ENCODE data around the gene BEND6. TPM values are rescaled to one million over a fixed set of nuclear protein-coding genes. Genes with fewer than 3 reads are reported as not detected.

The BEND6 gene
- total RNA-seq, 2 experiments from 2014 or later: not detected

- peaks cover 16% of the 10 kb centered on the region for H3K4me1 Mint-ChIP-seq
- H3K27ac Mint-ChIP-seq: no peak overlapping the region
- H3K9me3 Mint-ChIP-seq (ENCODE audit: low read depth): no peaks in the 10 kb centered on the region
- no peak overlapping the region for H3K4me3 Mint-ChIP-seq
- CTCF ChIA-PET: interaction anchor here (1.3 kb wide), 1 partner anchor 367 kb away, joined by 3 read pairs; the partner anchor contains the start of gene PRIM2
- H3K36me3 Mint-ChIP-seq: peaks cover 2% of the 10 kb centered on the region
- peaks cover 75% of the 10 kb centered on the region for H3K27me3 Mint-ChIP-seq
- ATAC-seq: no peak
- DNase-seq: no peak
Measured at GRCh38 chr6:56949925-56950495, 4.9 kb upstream of the BEND6 start.

DNA sequence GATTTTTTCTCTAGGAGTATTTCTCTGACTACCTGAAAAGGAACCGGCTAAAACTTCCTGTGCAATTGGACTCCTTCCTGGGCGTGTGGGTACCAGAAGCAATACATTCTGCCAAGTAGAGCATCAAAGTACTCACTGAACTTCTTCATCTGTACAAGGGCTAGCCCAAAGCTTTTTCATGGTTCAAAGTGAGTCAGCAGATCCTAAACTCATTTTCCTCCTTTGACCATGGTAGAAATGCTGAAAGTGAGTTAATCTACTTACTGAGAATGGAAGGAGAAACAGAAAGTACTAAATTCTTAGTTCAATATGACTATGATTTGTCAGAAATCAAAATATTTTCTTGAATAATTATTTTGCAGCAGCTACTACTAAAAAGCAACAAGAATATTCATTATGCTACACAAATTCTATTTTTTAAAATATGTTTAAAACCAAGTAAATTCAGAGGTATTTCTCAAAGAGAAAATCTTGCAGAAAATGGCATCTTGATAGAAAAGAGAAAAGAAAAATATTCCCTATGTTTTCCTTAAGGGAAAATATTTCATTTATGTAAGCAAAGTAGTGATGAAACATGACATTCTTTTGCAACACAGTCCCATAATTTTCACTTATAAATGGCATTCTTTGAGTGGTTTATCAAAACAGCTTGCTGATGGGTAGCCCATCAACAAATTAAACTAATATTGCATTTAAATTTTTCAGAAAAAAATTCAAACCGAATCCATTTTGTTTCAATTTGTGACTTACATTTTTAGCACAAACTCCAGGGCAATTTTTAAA, 3.7 kb upstream of the BEND6 start:
- H3K36me3 Mint-ChIP-seq: peaks cover 2% of the 10 kb centered on the region

DNA sequence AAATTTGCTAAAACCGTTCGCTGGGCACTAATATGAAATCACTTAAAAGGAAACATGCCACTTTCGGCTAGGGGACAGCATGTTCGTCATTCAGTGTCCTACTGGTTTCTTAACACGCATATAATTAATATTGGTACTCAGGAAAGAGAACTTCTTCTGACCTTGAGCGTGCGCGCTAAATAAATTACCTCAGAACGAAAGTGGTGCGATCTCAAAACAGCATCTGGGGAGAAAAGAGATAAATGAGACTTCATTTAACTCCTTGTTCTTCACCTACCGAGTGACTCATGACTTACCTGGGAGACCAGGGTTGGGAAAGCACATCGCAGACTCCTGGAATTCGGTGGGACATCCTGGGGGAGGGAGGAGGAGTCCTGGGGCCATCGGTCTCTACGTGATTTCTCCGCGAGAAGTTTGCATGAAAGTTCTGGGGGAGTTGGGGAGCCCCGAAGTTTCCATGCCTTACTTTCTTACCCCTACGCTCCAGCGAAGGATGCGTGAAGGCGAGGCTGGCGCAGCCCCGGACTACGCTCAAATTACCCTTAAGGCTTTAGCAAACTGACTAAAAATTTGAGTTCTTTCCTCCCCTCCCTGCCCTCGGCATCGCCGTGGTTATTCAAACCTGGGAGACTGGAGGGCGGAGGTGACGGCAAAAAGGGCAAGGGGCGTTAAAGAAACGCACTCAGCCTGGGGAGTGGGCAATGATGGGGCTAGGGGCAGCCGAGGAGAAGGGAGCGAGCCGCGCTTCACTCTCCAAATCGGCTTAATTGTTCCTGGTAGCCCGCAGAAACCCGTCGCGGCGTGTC, 1.1 kb upstream of the BEND6 start:
- Mint-ChIP-seq H3K27me3 (peaks cover 81% of the 10 kb centered on the region), H3K4me3 (peak overlapping the region; percentile 81), H3K4me1 (peaks cover 26% of the 10 kb centered on the region), H3K9me3 (ENCODE audit: low read depth) (no peaks in the 10 kb centered on the region), H3K27ac (peak overlapping the region; percentile 71), H3K36me3 (peaks cover 2% of the 10 kb centered on the region)
- ATAC-seq (peak; percentile 5), DNase-seq (no peak)
- CTCF ChIA-PET: interaction anchor here (0.8 to 1.9 kb wide), 2 partner anchors 16 to 67 kb away, joined by 3 to 4 read pairs; no protein-coding TSS in a partner anchor

More for the DNA sequence above, 3.7 kb upstream of the BEND6 start:
- H3K4me3 Mint-ChIP-seq: no peak overlapping the region
- peaks cover 75% of the 10 kb centered on the region for H3K27me3 Mint-ChIP-seq
- no peak for DNase-seq
- CTCF ChIA-PET: interaction anchor here (1.3 kb wide), 1 partner anchor 366 kb away, joined by 3 read pairs; the partner anchor contains the start of gene PRIM2
- no peak for ATAC-seq
- no peak overlapping the region for H3K27ac Mint-ChIP-seq
- peaks cover 24% of the 10 kb centered on the region for H3K4me1 Mint-ChIP-seq
- H3K9me3 Mint-ChIP-seq (ENCODE audit: low read depth): no peaks in the 10 kb centered on the region

- CTCF ChIA-PET: interaction anchor here (0.7 to 1.5 kb wide), 6 partner anchors 9 to 366 kb away, joined by 3 to 9 read pairs (median 6); partner anchors contain the start of genes KIAA1586 and PRIM2
- Mint-ChIP-seq H3K4me3 (peak overlapping the region; percentile 65), H3K27me3 (peaks cover 76% of the 10 kb centered on the region), H3K27ac (peak overlapping the region; percentile 42), H3K4me1 (peaks cover 26% of the 10 kb centered on the region), H3K36me3 (peaks cover 2% of the 10 kb centered on the region), H3K9me3 (ENCODE audit: low read depth) (no peaks in the 10 kb centered on the region)
- DNase-seq: peak; percentile 79
- peak; percentile 73 for ATAC-seq
Measured at GRCh38 chr6:56955171-56956155, 556 bp downstream of the BEND6 start.

GRCh38 chr6:56956491-56956890, 1.6 kb downstream of the BEND6 start:
- no peak for DNase-seq
- H3K4me1 Mint-ChIP-seq: peaks cover 24% of the 10 kb centered on the region
- no peak for ATAC-seq
- CTCF ChIA-PET: interaction anchor here (1.2 kb wide), 1 partner anchor 54 kb away, joined by 4 read pairs; no protein-coding TSS in a partner anchor
- no peak overlapping the region for H3K27ac Mint-ChIP-seq
- H3K9me3 Mint-ChIP-seq (ENCODE audit: low read depth): no peaks in the 10 kb centered on the region
- no peak overlapping the region for H3K4me3 Mint-ChIP-seq
- peaks cover 73% of the 10 kb centered on the region for H3K27me3 Mint-ChIP-seq
- peaks cover 2% of the 10 kb centered on the region for H3K36me3 Mint-ChIP-seq

DNA sequence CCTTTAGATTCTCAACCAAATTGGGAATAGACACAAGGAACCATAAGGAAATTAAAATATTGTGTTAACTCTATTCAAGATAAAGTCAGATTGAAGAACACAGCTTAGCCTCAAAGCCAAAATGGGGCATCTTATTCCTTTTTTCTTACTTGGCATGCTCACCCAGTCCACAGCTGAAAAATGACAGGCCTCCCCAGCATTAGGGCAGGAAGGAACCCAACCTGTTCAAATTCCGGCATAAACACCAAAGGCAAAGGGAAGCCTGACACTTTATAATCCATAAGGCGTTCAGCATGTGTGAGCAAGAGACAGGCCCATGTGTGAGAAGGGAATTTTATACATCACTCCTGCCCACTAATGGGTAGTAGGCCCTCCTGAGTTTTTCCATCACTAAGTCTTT, 2.9 kb downstream of the BEND6 start:
- Mint-ChIP-seq H3K27me3 (peaks cover 66% of the 10 kb centered on the region), H3K27ac (no peak overlapping the region), H3K9me3 (ENCODE audit: low read depth) (no peaks in the 10 kb centered on the region), H3K36me3 (peaks cover 2% of the 10 kb centered on the region), H3K4me3 (no peak overlapping the region), H3K4me1 (peaks cover 24% of the 10 kb centered on the region)
- DNase-seq (no peak), ATAC-seq (no peak)
- CTCF ChIA-PET: interaction anchor here (1.4 kb wide), 1 partner anchor 53 kb away, joined by 5 read pairs; no protein-coding TSS in a partner anchor

- Mint-ChIP-seq H3K9me3 (ENCODE audit: low read depth) (no peaks in the 10 kb centered on the region), H3K27me3 (peaks cover 60% of the 10 kb centered on the region), H3K4me3 (no peak overlapping the region), H3K27ac (no peak overlapping the region), H3K36me3 (peaks cover 2% of the 10 kb centered on the region), H3K4me1 (peaks cover 19% of the 10 kb centered on the region)
- CTCF ChIA-PET: interaction anchor here (1.4 kb wide), 1 partner anchor 54 kb away, joined by 5 read pairs; no protein-coding TSS in a partner anchor
- no peak for ATAC-seq
- no peak for DNase-seq
Measured at GRCh38 chr6:56958481-56958880, 3.6 kb downstream of the BEND6 start.

GRCh38 chr6:56959094-56959493, 4.2 kb downstream of the BEND6 start:
- ATAC-seq: no peak
- DNase-seq: no peak
- Mint-ChIP-seq H3K4me1 (peaks cover 13% of the 10 kb centered on the region), H3K27me3 (peaks cover 54% of the 10 kb centered on the region), H3K9me3 (ENCODE audit: low read depth) (no peaks in the 10 kb centered on the region), H3K4me3 (no peak overlapping the region), H3K27ac (no peak overlapping the region), H3K36me3 (peaks cover 2% of the 10 kb centered on the region)
- CTCF ChIA-PET: interaction anchor here (1.3 to 5.2 kb wide), 2 partner anchors 55 to 358 kb away, joined by 3 to 25 read pairs; partner anchors contain the start of gene PRIM2

DNA sequence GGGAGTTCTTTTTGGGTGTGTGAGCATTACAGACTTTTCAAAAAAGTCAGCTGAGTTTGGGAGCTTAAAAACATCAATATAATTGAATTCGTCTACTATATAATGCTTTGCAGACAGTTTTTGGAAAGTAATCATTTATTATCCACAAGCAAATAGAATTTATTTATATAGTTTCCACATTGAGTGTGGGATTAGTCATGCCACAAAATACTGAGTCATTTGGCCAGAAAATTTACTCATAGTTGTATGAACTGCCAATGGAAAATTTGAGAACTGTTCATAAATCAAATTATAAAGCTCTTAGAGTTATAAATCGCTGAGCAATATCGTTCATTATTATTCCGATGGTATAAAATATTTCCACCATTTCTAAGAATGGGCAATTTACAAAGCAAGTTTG, 5.0 kb downstream of the BEND6 start:
- Mint-ChIP-seq H3K4me1 (peaks cover 10% of the 10 kb centered on the region), H3K36me3 (no peaks in the 10 kb centered on the region), H3K4me3 (no peak overlapping the region), H3K9me3 (ENCODE audit: low read depth) (no peaks in the 10 kb centered on the region), H3K27me3 (peaks cover 57% of the 10 kb centered on the region), H3K27ac (no peak overlapping the region)
- DNase-seq (no peak), ATAC-seq (no peak)
- CTCF ChIA-PET: interaction anchor here (1.3 to 5.2 kb wide), 2 partner anchors 56 to 357 kb away, joined by 3 to 25 read pairs; partner anchors contain the start of gene PRIM2

- DNase-seq (no peak), ATAC-seq (no peak)
- peaks cover 2% of the 10 kb centered on the region for H3K4me1 Mint-ChIP-seq
- CTCF ChIA-PET: interaction anchor here (5.2 kb wide), 1 partner anchor 57 kb away, joined by 25 read pairs; no protein-coding TSS in a partner anchor
- no peaks in the 10 kb centered on the region for H3K9me3 Mint-ChIP-seq (ENCODE audit: low read depth)
- H3K4me3 Mint-ChIP-seq: no peak overlapping the region
- no peaks in the 10 kb centered on the region for H3K36me3 Mint-ChIP-seq
- H3K27ac Mint-ChIP-seq: no peak overlapping the region
- peaks cover 48% of the 10 kb centered on the region for H3K27me3 Mint-ChIP-seq
Measured at GRCh38 chr6:56961151-56961550, 6.2 kb downstream of the BEND6 start.

DNA sequence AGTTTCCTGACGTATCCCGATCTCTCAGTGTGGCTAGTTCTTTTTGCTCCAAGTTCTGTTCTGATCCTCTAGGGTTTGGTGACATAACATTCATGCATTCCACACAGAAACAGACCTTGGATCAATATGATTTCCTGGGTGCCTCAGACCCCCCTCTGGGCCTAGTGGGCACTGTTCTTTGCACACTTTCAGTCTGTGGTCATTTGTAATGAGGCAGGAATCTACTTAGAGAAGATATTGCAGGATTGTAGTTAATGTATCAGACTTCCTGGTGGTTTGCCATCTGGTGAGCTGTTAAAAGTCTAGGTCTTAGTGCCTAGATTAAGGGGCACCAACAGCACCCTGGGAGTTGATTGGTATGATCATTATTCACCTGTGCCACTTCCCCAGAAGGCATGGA, 7.5 kb downstream of the BEND6 start:
- no peaks in the 10 kb centered on the region for H3K36me3 Mint-ChIP-seq
- no peak for ATAC-seq
- CTCF ChIA-PET: interaction anchor here (5.2 kb wide), 1 partner anchor 59 kb away, joined by 25 read pairs; no protein-coding TSS in a partner anchor
- no peaks in the 10 kb centered on the region for H3K4me1 Mint-ChIP-seq
- no peak overlapping the region for H3K27ac Mint-ChIP-seq
- peaks cover 41% of the 10 kb centered on the region for H3K27me3 Mint-ChIP-seq
- no peak overlapping the region for H3K4me3 Mint-ChIP-seq
- no peaks in the 10 kb centered on the region for H3K9me3 Mint-ChIP-seq (ENCODE audit: low read depth)
- no peak for DNase-seq

DNA sequence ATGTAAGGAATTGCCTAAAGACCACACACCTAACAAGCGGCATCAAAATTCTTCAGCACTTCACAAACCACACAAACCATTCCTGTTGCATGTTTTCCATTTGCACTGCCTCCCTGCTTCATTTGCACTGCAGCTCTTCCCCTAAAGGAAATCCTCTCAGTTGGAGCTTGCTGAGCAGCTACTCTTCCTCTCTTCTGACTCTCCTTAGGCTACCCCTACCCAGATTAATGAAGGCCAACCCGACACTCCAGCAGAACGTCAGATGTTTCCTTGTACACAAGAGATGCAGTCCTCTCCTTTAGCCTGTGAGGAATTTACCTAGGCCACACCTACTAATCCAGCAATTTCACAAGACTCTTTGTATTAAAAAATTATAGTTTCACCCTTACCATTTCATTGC, 8.1 kb downstream of the BEND6 start:
- no peak overlapping the region for H3K4me3 Mint-ChIP-seq
- DNase-seq (no peak), ATAC-seq (no peak)
- no peak overlapping the region for H3K27ac Mint-ChIP-seq
- peaks cover 35% of the 10 kb centered on the region for H3K27me3 Mint-ChIP-seq
- no peaks in the 10 kb centered on the region for H3K9me3 Mint-ChIP-seq (ENCODE audit: low read depth)
- CTCF ChIA-PET: interaction anchor here (5.2 kb wide), 1 partner anchor 59 kb away, joined by 25 read pairs; no protein-coding TSS in a partner anchor
- no peaks in the 10 kb centered on the region for H3K4me1 Mint-ChIP-seq
- no peaks in the 10 kb centered on the region for H3K36me3 Mint-ChIP-seq

All from activated CD8-positive, alpha-beta memory T cell treated with anti-CD3 and anti-CD28 coated beads, Interleukin-2, amount 10 ng/mL, durations not matched to agents 7 days and 5 days (primary cell).